Rectal smooth muscle tissue (tissue), 1 donor: Measurements from ENCODE around the gene KCTD20.
"Not testable (repeated sequence)": the region's sequence is repeated elsewhere in the genome, so short reads cannot be mapped to it uniquely, and the experiment has no call there.

Experiments
- H3K27ac ChIP-seq: one replicate; pipeline ENCODE4 v1.7.0; 2013; ENCODE audit warnings: low read depth, low read length, inconsistent platforms
- H3K27me3 ChIP-seq: one replicate; pipeline ENCODE4 v1.7.0; 2013; ENCODE audit warnings: low read length; ENCODE audit not compliant: control insufficient read depth, insufficient read depth
- H3K36me3 ChIP-seq: one replicate; pipeline ENCODE4 v1.7.0; 2013; ENCODE audit warnings: low read length; ENCODE audit not compliant: control insufficient read depth, insufficient read depth
- H3K4me1 ChIP-seq: one replicate; pipeline ENCODE4 v1.7.0; 2013; ENCODE audit warnings: low read length; ENCODE audit not compliant: control insufficient read depth, insufficient read depth
- H3K4me3 ChIP-seq: one replicate; pipeline ENCODE4 v1.7.0; 2013; ENCODE audit warnings: low read length
- H3K9ac ChIP-seq: one replicate; pipeline ENCODE4 v1.7.0; 2013; ENCODE audit warnings: low read length

The KCTD20 gene

DNA sequence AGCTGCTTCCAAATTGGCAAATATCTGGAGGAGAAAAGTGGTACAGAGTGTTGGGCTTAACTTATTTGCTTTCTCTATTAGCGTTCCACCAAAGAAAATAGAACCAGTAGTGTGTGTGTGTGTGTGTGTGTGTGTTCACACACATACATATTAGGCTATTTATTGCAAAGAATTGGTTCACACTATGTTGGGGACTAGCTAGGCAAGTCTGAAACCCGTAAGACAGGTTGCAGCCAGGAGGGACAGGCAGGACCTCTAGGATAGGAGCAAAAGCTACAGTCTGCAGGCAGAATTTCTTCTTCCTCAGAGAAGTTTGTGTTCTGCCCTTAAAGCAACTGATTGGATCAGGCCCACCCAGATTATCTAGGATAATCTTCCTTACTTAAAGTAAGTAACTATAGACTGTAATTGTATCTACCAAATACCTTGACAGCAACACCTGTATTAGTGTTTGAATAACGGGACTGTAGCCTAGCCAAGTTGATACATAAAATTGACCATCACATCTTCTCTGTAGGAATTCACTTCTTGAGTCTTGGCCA is 12.8 kb downstream of the KCTD20 start:
- no peaks in the 10 kb centered on the region for H3K36me3 ChIP-seq
- H3K4me3 ChIP-seq, result no peak overlapping the region
- no peaks in the 10 kb centered on the region for H3K27me3 ChIP-seq
- no peak overlapping the region for H3K27ac ChIP-seq
- peaks cover 2% of the 10 kb centered on the region for H3K4me1 ChIP-seq
- H3K9ac ChIP-seq, result no peak overlapping the region

DNA sequence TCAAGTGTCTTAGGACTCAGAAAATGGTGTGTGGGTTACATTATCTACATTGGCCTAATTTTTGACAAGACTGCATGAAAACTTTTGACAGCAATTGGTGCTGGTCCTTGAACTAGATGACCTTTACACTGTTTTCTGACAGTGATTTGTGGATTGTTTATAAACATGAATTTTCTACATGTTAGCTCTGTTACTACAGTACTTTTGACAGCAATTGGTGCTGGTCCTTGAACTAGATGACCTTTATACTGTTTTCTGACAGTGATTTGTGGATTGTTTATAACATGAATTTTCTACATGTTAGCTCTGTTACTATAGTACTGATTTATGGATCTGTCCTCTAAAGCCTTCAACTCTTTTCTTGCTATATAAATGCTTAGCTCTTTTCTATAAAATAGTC is 16.7 kb downstream of the KCTD20 start:
- Histone ChIP-seq H3K4me3 (no peak overlapping the region), H3K9ac (no peak overlapping the region), H3K27ac (no peak overlapping the region), H3K36me3 (no peaks in the 10 kb centered on the region), H3K27me3 (no peaks in the 10 kb centered on the region), H3K4me1 (peaks cover 2% of the 10 kb centered on the region)

DNA sequence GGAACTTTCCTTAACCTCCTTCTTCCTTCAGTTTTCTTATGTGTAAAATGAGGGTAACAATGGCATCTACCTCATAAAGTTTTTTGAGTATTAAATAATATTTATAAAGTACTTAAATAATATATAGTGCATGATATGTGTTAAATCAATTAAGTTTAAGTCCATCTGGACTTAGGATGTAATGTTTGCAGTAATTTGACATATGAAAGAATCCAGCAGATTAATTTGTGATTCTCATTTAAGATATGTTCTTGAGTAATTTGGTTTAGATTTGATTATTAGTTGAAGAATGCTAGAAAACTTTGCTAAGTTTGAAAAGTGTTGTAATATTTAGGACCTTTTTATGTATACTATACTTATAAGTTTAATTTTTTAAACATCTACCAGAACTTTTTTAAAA is 18.1 kb downstream of the KCTD20 start:
- no peaks in the 10 kb centered on the region for H3K27me3 ChIP-seq
- no peak overlapping the region for H3K4me3 ChIP-seq
- no peak overlapping the region for H3K9ac ChIP-seq
- H3K36me3 ChIP-seq, result no peaks in the 10 kb centered on the region
- H3K27ac ChIP-seq, result no peak overlapping the region
- H3K4me1 ChIP-seq, result peaks cover 2% of the 10 kb centered on the region

DNA sequence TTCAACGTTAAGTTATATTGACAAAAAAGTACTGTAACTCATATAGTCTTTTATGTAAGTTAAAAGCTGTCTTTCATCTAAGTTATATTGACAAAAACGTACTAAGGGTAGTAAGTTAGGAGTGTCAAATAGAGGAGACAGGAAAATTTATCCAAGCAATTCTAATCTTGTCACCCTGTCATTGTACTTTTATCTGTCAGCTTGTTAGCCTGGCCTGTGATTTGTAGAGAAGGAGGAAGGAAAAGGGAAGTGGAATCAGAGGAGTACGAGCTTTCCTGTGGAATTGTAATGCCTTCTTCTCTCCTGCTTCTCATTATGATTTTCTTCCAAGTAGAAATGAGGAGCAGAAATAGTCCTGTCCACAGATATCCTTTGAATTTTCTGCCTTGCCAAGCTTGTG is 18.8 kb downstream of the KCTD20 start:
- Histone ChIP-seq H3K4me1 (peaks cover 2% of the 10 kb centered on the region), H3K27ac (no peak overlapping the region), H3K36me3 (no peaks in the 10 kb centered on the region), H3K4me3 (no peak overlapping the region), H3K27me3 (no peaks in the 10 kb centered on the region), H3K9ac (no peak overlapping the region)

DNA sequence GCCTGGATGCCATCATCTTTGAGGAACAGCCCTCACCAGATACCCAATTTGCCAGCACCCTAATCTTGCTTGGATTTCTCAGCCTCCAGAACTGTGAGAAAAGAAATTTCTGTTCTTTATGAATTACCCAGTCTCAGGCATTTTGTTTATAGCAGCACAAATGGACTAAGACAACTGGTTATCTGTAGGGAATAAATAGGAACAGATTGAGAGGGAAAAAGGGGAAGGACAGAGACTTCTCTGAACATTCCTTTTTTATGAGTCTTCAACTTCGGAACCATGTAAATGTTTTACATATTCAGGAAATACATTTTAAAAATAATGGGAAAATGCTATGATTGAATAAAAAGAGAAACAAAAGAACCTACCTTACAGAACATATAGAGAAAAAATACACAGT is 20.9 kb downstream of the KCTD20 start:
- H3K27me3 ChIP-seq, result no peaks in the 10 kb centered on the region
- no peak overlapping the region for H3K27ac ChIP-seq
- H3K4me3 ChIP-seq, result no peak overlapping the region
- H3K36me3 ChIP-seq, result no peaks in the 10 kb centered on the region
- H3K9ac ChIP-seq, result no peak overlapping the region
- H3K4me1 ChIP-seq, result peaks cover 2% of the 10 kb centered on the region

DNA sequence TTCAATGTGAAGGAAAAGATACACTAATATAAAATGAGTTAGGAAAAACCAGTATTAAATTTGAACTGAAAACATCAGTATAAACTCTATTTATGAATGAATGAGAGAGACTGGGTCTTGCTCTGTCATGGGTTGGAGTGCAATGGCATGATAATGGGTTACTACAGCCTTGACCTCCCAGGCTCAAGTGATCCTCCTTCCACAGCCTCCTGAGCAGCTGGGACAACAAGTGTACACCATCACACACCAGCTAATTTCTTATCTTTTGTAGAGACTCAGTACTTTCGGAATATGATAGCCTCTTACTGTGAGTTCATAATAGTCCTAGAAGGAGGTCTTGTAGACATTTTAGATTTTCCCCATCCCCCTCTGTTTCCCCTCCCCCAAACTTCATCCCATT is 21.4 kb downstream of the KCTD20 start:
- Histone ChIP-seq H3K4me3 (no peak overlapping the region), H3K36me3 (no peaks in the 10 kb centered on the region), H3K9ac (no peak overlapping the region), H3K27ac (no peak overlapping the region), H3K4me1 (peaks cover 2% of the 10 kb centered on the region), H3K27me3 (no peaks in the 10 kb centered on the region)

DNA sequence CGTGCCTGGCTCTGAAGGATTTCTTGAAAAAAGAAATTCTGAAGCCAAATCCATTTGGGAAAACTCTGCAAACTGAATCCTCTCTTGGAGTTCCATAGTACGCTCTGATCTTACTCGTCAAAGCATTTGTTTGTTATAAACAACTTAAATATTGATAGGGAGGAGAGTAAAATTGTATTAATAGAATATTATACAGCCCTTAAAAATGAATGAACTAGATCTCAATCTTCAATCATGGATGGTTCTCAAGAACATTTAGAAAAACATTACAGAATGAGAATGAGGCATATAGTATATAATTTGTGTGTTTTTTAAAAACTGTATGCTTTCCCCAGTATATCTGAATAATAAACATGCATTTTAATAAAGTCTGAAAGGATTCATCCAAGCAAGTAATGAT is 24.8 kb downstream of the KCTD20 start:
- H3K36me3 ChIP-seq, result no peaks in the 10 kb centered on the region
- H3K4me3 ChIP-seq, result no peak overlapping the region
- no peaks in the 10 kb centered on the region for H3K4me1 ChIP-seq
- H3K27ac ChIP-seq, result no peak overlapping the region
- no peaks in the 10 kb centered on the region for H3K27me3 ChIP-seq
- H3K9ac ChIP-seq, result no peak overlapping the region

DNA sequence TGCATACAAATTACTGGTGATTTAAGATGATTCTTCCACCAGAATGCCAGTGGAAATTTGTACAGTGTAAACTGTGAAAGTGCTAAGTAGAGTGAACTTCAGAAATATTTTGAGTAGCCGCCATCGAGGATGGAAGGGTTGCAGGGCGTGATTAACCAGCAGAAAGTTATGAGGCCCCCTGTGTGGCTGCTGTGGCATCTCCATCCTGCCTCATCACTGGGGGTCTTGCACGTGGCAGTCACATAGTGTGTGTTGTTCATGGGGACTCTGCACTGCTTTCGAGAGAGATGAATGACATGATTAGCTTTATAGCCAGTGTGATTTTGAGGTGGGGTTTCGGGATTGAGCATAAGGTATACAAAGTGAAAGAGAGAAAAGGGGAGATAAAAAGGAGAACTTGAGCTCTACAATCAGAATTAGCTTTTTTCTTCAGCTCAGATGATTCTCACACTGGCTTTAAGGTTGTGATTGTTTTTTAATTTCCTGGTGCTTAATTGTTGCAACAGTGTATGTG is 26.4 kb downstream of the KCTD20 start:
- Histone ChIP-seq H3K9ac (no peak overlapping the region), H3K4me1 (no peaks in the 10 kb centered on the region), H3K4me3 (no peak overlapping the region), H3K27me3 (no peaks in the 10 kb centered on the region), H3K27ac (no peak overlapping the region), H3K36me3 (no peaks in the 10 kb centered on the region)

DNA sequence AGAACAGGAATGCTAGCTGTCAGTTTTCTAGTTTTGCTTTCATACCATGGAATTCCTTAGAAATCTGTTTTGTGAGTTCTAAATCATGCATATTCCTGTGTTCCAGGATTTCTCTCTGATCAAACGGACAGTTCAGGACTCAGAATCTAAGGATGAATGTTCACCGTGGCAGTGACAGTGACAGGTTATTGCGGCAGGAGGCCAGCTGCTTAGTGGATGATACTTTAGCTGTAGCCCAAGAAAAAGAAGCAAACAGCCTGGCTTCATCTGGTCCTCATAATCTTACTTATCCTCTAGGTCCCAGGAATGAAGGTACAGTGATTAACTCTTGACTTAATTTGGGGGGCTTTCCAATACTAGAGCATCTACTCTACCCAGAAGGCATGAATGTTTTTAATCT is 27.1 kb downstream of the KCTD20 start:
- Histone ChIP-seq H3K27me3 (no peaks in the 10 kb centered on the region), H3K4me3 (no peak overlapping the region), H3K36me3 (peaks cover 6% of the 10 kb centered on the region), H3K9ac (no peak overlapping the region), H3K4me1 (no peaks in the 10 kb centered on the region), H3K27ac (no peak overlapping the region)

DNA sequence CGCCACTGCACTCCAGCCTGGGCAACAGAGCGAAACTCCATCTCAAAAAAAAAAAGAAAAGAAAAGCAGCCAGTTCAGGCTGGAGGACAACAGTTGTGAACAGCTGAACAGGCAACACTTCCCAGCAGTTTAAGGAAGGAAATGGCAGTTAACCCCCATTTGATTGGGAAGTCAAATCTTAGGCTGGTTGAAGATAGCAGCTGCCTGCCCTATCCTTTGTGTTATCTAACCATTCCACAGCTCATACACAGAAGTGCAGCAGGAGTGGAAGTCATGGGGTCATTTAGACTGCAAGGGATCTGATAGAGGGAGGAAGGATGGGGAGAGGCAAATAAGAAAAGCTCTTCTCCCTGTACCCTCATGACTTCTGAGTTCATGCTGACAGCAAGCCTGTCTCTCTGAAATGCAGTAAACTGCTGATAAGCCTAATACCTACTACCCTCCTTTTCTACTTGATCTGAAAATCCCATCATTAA is 35.3 kb downstream of the KCTD20 start:
- Histone ChIP-seq H3K27me3 (no peaks in the 10 kb centered on the region), H3K36me3 (peaks cover 14% of the 10 kb centered on the region), H3K4me1 (no peaks in the 10 kb centered on the region), H3K27ac (no peak overlapping the region), H3K4me3 (no peak overlapping the region), H3K9ac (no peak overlapping the region)

DNA sequence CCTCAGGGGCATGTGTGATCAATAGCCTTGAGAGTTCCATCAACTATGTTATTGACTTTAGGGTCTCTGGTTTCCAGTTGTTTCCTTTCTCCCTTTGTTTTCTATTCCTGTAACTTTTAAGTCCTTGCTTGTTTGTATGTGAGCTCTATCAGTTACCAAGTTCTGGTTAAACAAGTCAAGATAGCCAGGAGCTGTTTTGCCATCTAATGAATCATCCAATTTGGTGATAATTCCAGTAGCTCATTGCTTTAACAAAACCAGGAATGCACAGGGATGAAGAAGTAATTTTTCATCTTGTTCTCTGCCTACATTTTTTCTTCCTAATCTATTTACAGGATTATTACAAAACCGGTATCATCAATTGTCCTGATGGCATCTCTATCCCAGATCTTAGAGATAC is 36.5 kb downstream of the KCTD20 start:
- peaks cover 14% of the 10 kb centered on the region for H3K36me3 ChIP-seq

DNA sequence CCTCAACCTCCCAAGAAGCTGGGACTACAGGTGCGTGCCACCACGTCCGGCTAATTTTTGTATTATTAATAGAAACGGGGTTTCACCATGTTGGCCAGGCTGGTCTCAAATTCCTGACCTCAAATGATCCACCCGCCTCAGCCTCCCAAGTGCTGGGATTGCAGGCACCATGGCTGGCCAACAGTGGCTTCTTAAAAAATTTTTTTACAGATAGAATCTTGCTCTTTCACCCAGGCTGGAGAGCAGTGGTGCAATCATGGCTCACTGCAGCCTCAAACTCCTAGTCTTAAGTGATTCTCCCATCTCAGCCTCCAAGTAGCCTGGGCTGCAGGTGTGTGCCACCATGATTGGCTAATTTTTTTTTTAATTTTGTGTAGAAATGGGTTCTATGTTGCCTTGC is 40.5 kb downstream of the KCTD20 start:
- H3K27ac ChIP-seq, H3K4me3 ChIP-seq, H3K4me1 ChIP-seq, H3K9ac ChIP-seq, H3K27me3 ChIP-seq: not testable (repeated sequence)
- H3K36me3 ChIP-seq, result peaks cover 18% of the 10 kb centered on the region

More for the DNA sequence above, 36.5 kb downstream of the KCTD20 start:
- Histone ChIP-seq H3K9ac (no peak overlapping the region), H3K27ac (no peak overlapping the region), H3K4me3 (no peak overlapping the region), H3K27me3 (no peaks in the 10 kb centered on the region), H3K4me1 (no peaks in the 10 kb centered on the region)

DNA sequence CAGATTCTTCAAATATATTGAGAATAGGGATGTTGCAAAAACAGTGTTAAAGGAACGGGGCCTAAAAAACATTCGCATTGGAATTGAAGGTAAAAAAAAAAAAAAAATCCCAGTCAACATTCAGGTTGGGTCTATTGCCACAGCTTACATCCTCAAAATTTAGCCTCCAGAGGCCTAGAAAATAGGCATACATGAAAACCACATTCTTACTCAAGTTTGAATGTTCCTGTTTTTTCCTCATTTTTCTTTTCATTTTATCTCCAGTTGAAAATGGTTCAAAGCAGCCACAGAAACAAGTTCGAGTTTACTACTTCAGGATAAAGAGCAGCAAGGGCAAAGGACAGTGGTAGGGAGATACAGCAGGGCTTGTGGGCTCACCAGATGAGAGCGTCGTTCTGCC is 41.9 kb downstream of the KCTD20 start:
- Histone ChIP-seq H3K4me3 (no peak overlapping the region), H3K36me3 (peaks cover 18% of the 10 kb centered on the region), H3K27ac (no peak overlapping the region), H3K9ac (no peak overlapping the region), H3K27me3 (no peaks in the 10 kb centered on the region), H3K4me1 (peaks cover 4% of the 10 kb centered on the region)
